Posterior vena cava (tissue), 2 donors: ENCODE results near the gene TK2. TPM values are rescaled to one million over a fixed set of nuclear protein-coding genes. Genes with fewer than 3 reads are reported as not detected.
"Not testable (repeated sequence)": the region's sequence is repeated elsewhere in the genome, so short reads cannot be mapped to it uniquely, and the experiment has no call there.

Experiments
- DNase-seq: peaks from one replicate; pipeline ENCODE4 v3.0.0-alpha.2; 2020; ENCODE audit warnings: low spot score
- intact Hi-C, 2 donors: fragments of 100-400 bp; cut with DNase I; formaldehyde crosslinking; loops; one replicate each; pipeline versions ENCODE4 v1.14.1 to v1.14.2; 2022 to 2023
- total RNA-seq, 2 donors: library from RNA; stranded (reverse); fragmentation: NEBNext Ultra II Directional; extraction: Animal tissue kit (Norgen Biotek cat#: 25700); gene quantifications; one replicate each; pipeline ENCODE4 v1.2.1, GENCODE V29; 2021
- donor health status: DM: yes; HTN: yes; CAD: no.
- donor health status: DM: yes; HTN: yes; CAD: no.

TK2 gene
- total RNA-seq, 2 donors from 2014 or later: 23.6 to 37.2 TPM

GRCh38 chr16:66575060-66575459 lies 25.1 kb upstream of the TK2 start:
- intact Hi-C loops: no loop called here
- DNase-seq: no peak

GRCh38 chr16:66574531-66574930 lies 24.6 kb upstream of the TK2 start:
- no peak for DNase-seq
- intact Hi-C loops: no loop called here

- DNase-seq: no peak
- intact Hi-C loops: no loop called here
Measured at GRCh38 chr16:66574081-66574480, 24.2 kb upstream of the TK2 start.

- intact Hi-C loops: no loop called here
Measured at GRCh38 chr16:66572356-66572755, 22.4 kb upstream of the TK2 start.

GRCh38 chr16:66569827-66570405 lies 20.0 kb upstream of the TK2 start:
- no peak for DNase-seq
- intact Hi-C loops: no loop called here

More at GRCh38 chr16:66572356-66572755, 22.4 kb upstream of the TK2 start:
- DNase-seq: no peak

GRCh38 chr16:66569131-66569530 lies 19.2 kb upstream of the TK2 start:
- no peak for DNase-seq
- intact Hi-C loops: no loop called here

GRCh38 chr16:66568355-66568754 lies 18.4 kb upstream of the TK2 start:
- DNase-seq: no peak
- intact Hi-C loops: no loop called here

- intact Hi-C loops, DNase-seq: not testable (repeated sequence)
Measured at GRCh38 chr16:66567270-66567669, 17.3 kb upstream of the TK2 start.

- intact Hi-C loops: no loop called here
- no peak for DNase-seq
Measured at GRCh38 chr16:66566051-66566901, 16.4 kb upstream of the TK2 start, which contains the start of gene CMTM1. Gene CMTM1 (plus strand): TSS chr16:66566439. CDS start chr16:66566514, 75 bp downstream.

GRCh38 chr16:66563574-66564334 lies 13.8 kb upstream of the TK2 start:
- no peak for DNase-seq
- intact Hi-C loops: no loop called here

- DNase-seq: no peak
- intact Hi-C loops: no loop called here
Measured at GRCh38 chr16:66562986-66563385, 13.1 kb upstream of the TK2 start.

- intact Hi-C loops: no loop called here
Measured at GRCh38 chr16:66562409-66562808, 12.5 kb upstream of the TK2 start.

GRCh38 chr16:66561381-66562080 lies 11.6 kb upstream of the TK2 start:
- intact Hi-C loops: no loop called here
- no peak for DNase-seq

More at GRCh38 chr16:66562409-66562808, 12.5 kb upstream of the TK2 start:
- DNase-seq: no peak

GRCh38 chr16:66560107-66560506 lies 10.2 kb upstream of the TK2 start:
- intact Hi-C loops: no loop called here
- no peak for DNase-seq

- intact Hi-C loops: no loop called here
Measured at GRCh38 chr16:66554495-66554894, 4.6 kb upstream of the TK2 start.

GRCh38 chr16:66554021-66554420 lies 4.1 kb upstream of the TK2 start:
- intact Hi-C loops: no loop called here
- no peak for DNase-seq

More at GRCh38 chr16:66554495-66554894, 4.6 kb upstream of the TK2 start:
- no peak for DNase-seq

GRCh38 chr16:66553223-66553622 lies 3.3 kb upstream of the TK2 start:
- intact Hi-C loops: no loop called here
- DNase-seq: no peak

- intact Hi-C loops: no loop called here
- DNase-seq: peak; percentile 97
Measured at GRCh38 chr16:66552286-66553177, 2.6 kb upstream of the TK2 start, which contains the start of gene CKLF. Gene CKLF (plus strand): TSS chr16:66552576. CDS start chr16:66552716, 140 bp downstream.
